GM21717 (cell line): ENCODE measurements around the gene PPIA.
A peak's percentile ranks its signal among the peaks of the same experiment; 100 is the strongest.

Experiments used
- ATAC-seq: cut with Tn5 transposase; IDR thresholded peaks from one replicate; pipeline ENCODE4 v1.9.1; 2021; ENCODE audit warnings: mild to moderate bottlenecking, moderate library complexity; ENCODE audit not compliant: unreplicated experiment

PPIA gene

GRCh38 chr7:44796504-44797328, at the start of gene PPIA:
Gene PPIA, plus strand, starts transcription at chr7:44796681. Its CDS starts 44 bp downstream, at chr7:44796725.
- peak; percentile 86 for ATAC-seq

- ATAC-seq = peak; percentile 54
These were observed 48.2 kb upstream of the PPIA start, which contains the start of gene ZMIZ2 for GRCh38 chr7:44748045-44748947. Gene ZMIZ2, plus strand, starts transcription at chr7:44748847. Its CDS starts 7,403 bp downstream, at chr7:44756250.

- ATAC-seq = peak; percentile 12
These were observed 47.3 kb upstream of the PPIA start for GRCh38 chr7:44748948-44749731.

- no peak for ATAC-seq
These were observed 46.5 kb upstream of the PPIA start for GRCh38 chr7:44749992-44750391.

GRCh38 chr7:44750424-44750823, 46.1 kb upstream of the PPIA start:
- no peak for ATAC-seq

- ATAC-seq = peak; percentile 67
These were observed 45.4 kb upstream of the PPIA start for GRCh38 chr7:44750921-44751571.

GRCh38 chr7:44752822-44753221, 43.7 kb upstream of the PPIA start:
- no peak for ATAC-seq

- no peak for ATAC-seq
These were observed 41.4 kb upstream of the PPIA start for GRCh38 chr7:44754802-44755697.

- no peak for ATAC-seq
These were observed 40.5 kb upstream of the PPIA start for GRCh38 chr7:44755698-44756627.

- no peak for ATAC-seq
These were observed 39.6 kb upstream of the PPIA start for GRCh38 chr7:44756904-44757303.

- ATAC-seq = no peak
These were observed 39.2 kb upstream of the PPIA start for GRCh38 chr7:44757311-44757710.

- ATAC-seq = no peak
These were observed 38.7 kb upstream of the PPIA start for GRCh38 chr7:44757739-44758138.

- ATAC-seq = no peak
These were observed 37.2 kb upstream of the PPIA start for GRCh38 chr7:44759246-44759645.

- no peak for ATAC-seq
These were observed 36.4 kb upstream of the PPIA start for GRCh38 chr7:44760034-44760580.

GRCh38 chr7:44761207-44762161, 35.0 kb upstream of the PPIA start:
- ATAC-seq = no peak

GRCh38 chr7:44762300-44762699, 34.2 kb upstream of the PPIA start:
- no peak for ATAC-seq
